Loucy (cell line): Measurements from ENCODE around the gene OR2T35.

ENCODE experiments used
- CTCF ChIP-seq: fragments of 200-600 bp; sonication (generic); conservative IDR thresholded peaks from 2 replicates; pipeline ENCODE4 v1.5.1; 2014; ENCODE audit warnings: mild to moderate bottlenecking, antibody characterized with exemption, low read length
- EZH2phosphoT487 ChIP-seq: fragments of 200-600 bp; IDR thresholded peaks from 2 replicates; pipeline ENCODE4 v1.6.1; 2018; ENCODE audit warnings: antibody characterized with exemption, mild to moderate bottlenecking, moderate library complexity, borderline replicate concordance

- no peak for TF ChIP-seq CTCF
- no peak for TF ChIP-seq EZH2phosphoT487
Observed at GRCh38 chr1:248589334-248589733, 55.7 kb downstream of the OR2T35 start.
